Liver (tissue), 9 donors: Measurements from ENCODE around the gene ASB8. TPM values are rescaled to one million over a fixed set of nuclear protein-coding genes. Genes with fewer than 3 reads are reported as not detected.
"Not testable (repeated sequence)": the region's sequence is repeated elsewhere in the genome, so short reads cannot be mapped to it uniquely, and the experiment has no call there.

Experiments used
- DNase-seq: peaks from one replicate; pipeline ENCODE4 v3.0.0-alpha.2; 2017; ENCODE audit warnings: low spot score
- H3K27ac ChIP-seq, 2 donors: one replicate each; pipeline ENCODE4 v1.7.0; 2013; ENCODE audit warnings: inconsistent platforms in 2 of 2, low read length in 2 of 2, control low read depth in 1 of 2, low read depth in 1 of 2, mild to moderate bottlenecking in 1 of 2
- H3K27me3 ChIP-seq, 4 donors: one replicate each; pipeline versions ENCODE4 v1.6.1 to v1.7.0; 2013; ENCODE audit warnings: low read length in 3 of 4, inconsistent platforms in 1 of 4, mild to moderate bottlenecking in 1 of 4, moderate library complexity in 1 of 4; ENCODE audit not compliant: control insufficient read depth in 4 of 4, insufficient read depth in 4 of 4
- H3K36me3 ChIP-seq, 4 donors: one replicate each; pipeline versions ENCODE4 v1.6.1 to v1.7.0; 2013; ENCODE audit warnings: low read length in 3 of 4, mild to moderate bottlenecking in 3 of 4, low read depth in 1 of 4, moderate library complexity in 1 of 4; ENCODE audit not compliant: control insufficient read depth in 4 of 4, insufficient read depth in 3 of 4
- H3K4me1 ChIP-seq, 4 donors: one replicate each; pipeline versions ENCODE4 v1.6.1 to v1.7.0; 2013; ENCODE audit warnings: low read length in 3 of 4, mild to moderate bottlenecking in 3 of 4, moderate library complexity in 1 of 4; ENCODE audit not compliant: control insufficient read depth in 4 of 4, insufficient read depth in 4 of 4
- H3K4me3 ChIP-seq, 3 donors: one replicate each; pipeline versions ENCODE4 v1.6.1 to v1.7.0; 2013; ENCODE audit warnings: low read length in 3 of 3, control low read depth in 1 of 3, low read depth in 1 of 3, mild to moderate bottlenecking in 1 of 3
- H3K9ac ChIP-seq, 2 donors: one replicate each; pipeline ENCODE4 v1.7.0; 2013; ENCODE audit warnings: low read length in 2 of 2, mild to moderate bottlenecking in 2 of 2, moderate library complexity in 2 of 2, control low read depth in 1 of 2, low read depth in 1 of 2
- H3K9me3 ChIP-seq, 4 donors: one replicate each; pipeline versions ENCODE4 v1.6.1 to v1.7.0; 2013; ENCODE audit warnings: low read length in 3 of 4; ENCODE audit not compliant: control insufficient read depth in 4 of 4
- EGR1 ChIP-seq, 2 donors: IDR thresholded peaks; 2 replicates each; pipeline ENCODE4 v1.6.1; 2016 to 2018; ENCODE audit warnings: antibody characterized with exemption in 2 of 2, low read depth in 2 of 2
- FOXA1 ChIP-seq: IDR thresholded peaks from 2 replicates; pipeline ENCODE4 v1.6.1; 2016; ENCODE audit warnings: antibody characterized with exemption
- FOXA2 ChIP-seq: IDR thresholded peaks from 2 replicates; pipeline ENCODE4 v1.6.1; 2016; ENCODE audit warnings: antibody characterized with exemption
- GABPA ChIP-seq, 2 donors: IDR thresholded peaks in 1 of 2; conservative IDR thresholded peaks in 1 of 2; 2 replicates each; pipeline ENCODE4 v1.6.1; 2016; ENCODE audit warnings: antibody characterized with exemption in 2 of 2, mild to moderate bottlenecking in 1 of 2, moderate library complexity in 1 of 2
- HNF4A ChIP-seq, 2 donors: conservative IDR thresholded peaks; 2 replicates each; pipeline ENCODE4 v1.6.1; 2016; ENCODE audit warnings: antibody characterized with exemption in 2 of 2, mild to moderate bottlenecking in 2 of 2
- HNF4G ChIP-seq: IDR thresholded peaks from 2 replicates; pipeline ENCODE4 v1.6.1; 2016; ENCODE audit warnings: antibody characterized with exemption
- JUND ChIP-seq, 2 donors: IDR thresholded peaks; 2 replicates each; pipeline ENCODE4 v1.6.1; 2016; ENCODE audit warnings: antibody characterized with exemption in 2 of 2
- NR2F2 ChIP-seq: IDR thresholded peaks from 2 replicates; pipeline ENCODE4 v1.6.1; 2016; ENCODE audit warnings: antibody characterized with exemption
- RAD21 ChIP-seq, 2 donors: IDR thresholded peaks; 2 replicates each; pipeline ENCODE4 v1.6.1; 2016; ENCODE audit warnings: antibody characterized with exemption in 2 of 2, mild to moderate bottlenecking in 2 of 2
- RXRA ChIP-seq, 2 donors: IDR thresholded peaks; 2 replicates each; pipeline ENCODE4 v1.6.1; 2017 to 2018; ENCODE audit warnings: antibody characterized with exemption in 2 of 2, mild to moderate bottlenecking in 1 of 2
- SP1 ChIP-seq: IDR thresholded peaks from 2 replicates; pipeline ENCODE4 v1.6.1; 2018; ENCODE audit warnings: antibody characterized with exemption, mild to moderate bottlenecking
- TAF1 ChIP-seq: conservative IDR thresholded peaks from 2 replicates; pipeline ENCODE4 v1.6.1; 2016; ENCODE audit warnings: antibody characterized with exemption, mild to moderate bottlenecking
- YY1 ChIP-seq: IDR thresholded peaks from 2 replicates; pipeline ENCODE4 v1.6.1; 2016; ENCODE audit warnings: antibody characterized with exemption, mild to moderate bottlenecking
- WGBS: extraction: QIAGEN DNeasy Blood & Tissue Kit; methylation state at CpG from one replicate; pipeline ENCODE4 v1.1.7; 2013; 5-methylcytosine and 5-hydroxymethylcytosine counted together
- polyA plus RNA-seq, 2 donors: library from polyadenylated mRNA; stranded (reverse) in 1 of 2; unstranded in 1 of 2; fragments of 200-250 nt in 1 of 2; fragments of >200 nt in 1 of 2; fragmentation: Nextera tagmentation in 1 of 2; extraction: Ambion mirVana in 1 of 2; gene quantifications; one replicate each; pipeline versions ENCODE4 v1.2.1 to v1.2.3, GENCODE V29; 2013 to 2015
- total RNA-seq, 2 donors: library from RNA; depleted of rRNA; stranded (reverse); fragments of >200 nt; gene quantifications; one replicate each; pipeline ENCODE4 v1.2.3, GENCODE V29; 2014
- TF ChIP-seq, protein P1 (sequence below): IDR thresholded peaks from 2 replicates; pipeline ENCODE4 v1.6.1; 2016; ENCODE audit warnings: antibody characterized with exemption
- TF ChIP-seq, protein P2 (sequence below): IDR thresholded peaks from 2 replicates; pipeline ENCODE4 v1.6.1; 2016; ENCODE audit warnings: antibody characterized with exemption, mild to moderate bottlenecking
- TF ChIP-seq, protein P3 (sequence below): IDR thresholded peaks from 2 replicates; pipeline ENCODE4 v1.6.1; 2016; ENCODE audit warnings: antibody characterized with exemption
- TF ChIP-seq, protein P4 (sequence below): fragments of 150-350 bp; IDR thresholded peaks from 2 replicates; pipeline ENCODE4 v1.5.1; 2017; ENCODE audit warnings: improper control_type of control experiment, low read depth, low read length; ENCODE audit not compliant: missing input control
- TF ChIP-seq, protein P5 (sequence below): IDR thresholded peaks from 2 replicates; pipeline ENCODE4 v1.6.1; 2016; ENCODE audit warnings: antibody characterized with exemption
- donor health status: healthy.
- donor health status: healthy.
- donor health status: healthy.
- donor health status: healthy.
- donor health status: healthy.

The ASB8 gene
- total and polyA plus RNA-seq, 4 donors, result 17.0 to 23.5 (median 18.2) TPM

DNA sequence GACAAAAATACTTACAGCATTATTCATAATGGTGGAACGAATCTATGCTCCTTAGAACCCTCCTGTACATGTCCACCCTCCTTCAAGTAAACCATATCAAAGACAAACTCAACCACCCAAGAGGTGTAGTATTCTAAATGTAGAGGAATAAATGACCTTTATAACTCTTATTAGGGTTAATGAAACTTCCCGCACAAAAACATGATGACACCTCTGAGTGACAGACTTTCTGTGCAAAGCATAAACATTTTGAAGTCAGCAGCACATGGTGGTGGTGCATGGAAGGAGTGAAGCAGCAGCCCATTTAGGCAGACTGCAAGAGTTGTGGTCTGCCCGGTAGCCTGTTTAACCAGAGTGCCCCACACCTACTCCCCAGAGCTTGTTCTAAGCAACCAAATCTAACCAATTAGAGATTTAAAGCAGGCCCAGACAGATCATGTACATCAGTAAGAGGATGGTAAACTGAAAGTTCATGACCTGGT lies 615 bp upstream of the ASB8 start:
- Histone ChIP-seq H3K4me1 (peaks cover 0 to 9% (median 7%) of the 10 kb centered on the region in 4 donors), H3K4me3 (peak overlapping the region; percentile 16 to 97 (median 76)), H3K9ac (peak overlapping the region; percentile 17 to 50), H3K27me3 (no peaks in the 10 kb centered on the region), H3K9me3 (no peaks in the 10 kb centered on the region), H3K36me3 (peaks cover 1 to 4% (median 3%) of the 10 kb centered on the region in 4 donors), H3K27ac (peak overlapping the region; percentile 75 to 79)
- 72% methylated on average over 3 of the region's 3 CpGs for WGBS
- DNase-seq, result no peak
- TF ChIP-seq GABPA (IDR thresholded peaks at IDR 0.05 in 1 of 2, conservative IDR thresholded peaks at IDR 0.05 in 1 of 2) (no peak), TAF1 (peak; percentile 59), FOXA1 (no peak)

DNA sequence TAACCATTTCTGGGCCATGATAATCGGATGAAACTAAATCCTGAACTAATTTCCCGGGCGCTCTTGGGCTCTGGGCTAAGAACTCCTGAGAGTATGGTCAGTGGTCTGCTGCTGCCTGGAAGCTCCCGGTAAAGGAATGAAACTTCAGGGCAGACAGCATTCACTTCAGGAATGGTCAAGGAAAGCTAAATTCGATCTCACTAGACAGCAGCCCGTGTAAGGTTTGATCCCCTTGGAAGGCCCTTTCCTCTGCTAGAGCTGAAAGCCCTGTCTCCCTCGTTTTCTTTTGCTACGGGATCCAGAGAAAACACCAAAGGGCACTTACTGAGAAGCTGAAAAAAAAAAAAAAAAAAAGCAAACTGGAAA lies 680 bp downstream of the ASB8 start:
- WGBS, result 29% methylated on average over 8 of the region's 8 CpGs
- Histone ChIP-seq H3K27me3 (no peaks in the 10 kb centered on the region), H3K4me3 (peak overlapping the region; percentile 76 to 98 (median 97)), H3K36me3 (peaks cover 3 to 12% (median 10%) of the 10 kb centered on the region in 4 donors), H3K4me1 (peaks cover 0 to 9% (median 7%) of the 10 kb centered on the region in 4 donors), H3K9me3 (no peaks in the 10 kb centered on the region), H3K27ac (no peak overlapping the region), H3K9ac (peak overlapping the region; percentile 73 to 75)
- TF ChIP-seq TAF1 (no peak), SP1 (no peak), RXRA (IDR thresholded peaks at IDR 0.05) (no peak), GABPA (IDR thresholded peaks at IDR 0.05 in 1 of 2, conservative IDR thresholded peaks at IDR 0.05 in 1 of 2) (no peak), NR2F2 (no peak), EGR1 (IDR thresholded peaks at IDR 0.05; ENCODE audit: low read depth in 2 of 2) (no peak), YY1 (no peak), HNF4A (conservative IDR thresholded peaks at IDR 0.05) (no peak), FOXA2 (no peak), HNF4G (no peak), JUND (IDR thresholded peaks at IDR 0.05) (no peak), FOXA1 (no peak), RAD21 (IDR thresholded peaks at IDR 0.05) (no peak)
- TF ChIP-seq, protein P1, sequence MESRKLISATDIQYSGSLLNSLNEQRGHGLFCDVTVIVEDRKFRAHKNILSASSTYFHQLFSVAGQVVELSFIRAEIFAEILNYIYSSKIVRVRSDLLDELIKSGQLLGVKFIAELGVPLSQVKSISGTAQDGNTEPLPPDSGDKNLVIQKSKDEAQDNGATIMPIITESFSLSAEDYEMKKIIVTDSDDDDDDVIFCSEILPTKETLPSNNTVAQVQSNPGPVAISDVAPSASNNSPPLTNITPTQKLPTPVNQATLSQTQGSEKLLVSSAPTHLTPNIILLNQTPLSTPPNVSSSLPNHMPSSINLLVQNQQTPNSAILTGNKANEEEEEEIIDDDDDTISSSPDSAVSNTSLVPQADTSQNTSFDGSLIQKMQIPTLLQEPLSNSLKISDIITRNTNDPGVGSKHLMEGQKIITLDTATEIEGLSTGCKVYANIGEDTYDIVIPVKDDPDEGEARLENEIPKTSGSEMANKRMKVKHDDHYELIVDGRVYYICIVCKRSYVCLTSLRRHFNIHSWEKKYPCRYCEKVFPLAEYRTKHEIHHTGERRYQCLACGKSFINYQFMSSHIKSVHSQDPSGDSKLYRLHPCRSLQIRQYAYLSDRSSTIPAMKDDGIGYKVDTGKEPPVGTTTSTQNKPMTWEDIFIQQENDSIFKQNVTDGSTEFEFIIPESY, result no peak
- TF ChIP-seq, protein P2, sequence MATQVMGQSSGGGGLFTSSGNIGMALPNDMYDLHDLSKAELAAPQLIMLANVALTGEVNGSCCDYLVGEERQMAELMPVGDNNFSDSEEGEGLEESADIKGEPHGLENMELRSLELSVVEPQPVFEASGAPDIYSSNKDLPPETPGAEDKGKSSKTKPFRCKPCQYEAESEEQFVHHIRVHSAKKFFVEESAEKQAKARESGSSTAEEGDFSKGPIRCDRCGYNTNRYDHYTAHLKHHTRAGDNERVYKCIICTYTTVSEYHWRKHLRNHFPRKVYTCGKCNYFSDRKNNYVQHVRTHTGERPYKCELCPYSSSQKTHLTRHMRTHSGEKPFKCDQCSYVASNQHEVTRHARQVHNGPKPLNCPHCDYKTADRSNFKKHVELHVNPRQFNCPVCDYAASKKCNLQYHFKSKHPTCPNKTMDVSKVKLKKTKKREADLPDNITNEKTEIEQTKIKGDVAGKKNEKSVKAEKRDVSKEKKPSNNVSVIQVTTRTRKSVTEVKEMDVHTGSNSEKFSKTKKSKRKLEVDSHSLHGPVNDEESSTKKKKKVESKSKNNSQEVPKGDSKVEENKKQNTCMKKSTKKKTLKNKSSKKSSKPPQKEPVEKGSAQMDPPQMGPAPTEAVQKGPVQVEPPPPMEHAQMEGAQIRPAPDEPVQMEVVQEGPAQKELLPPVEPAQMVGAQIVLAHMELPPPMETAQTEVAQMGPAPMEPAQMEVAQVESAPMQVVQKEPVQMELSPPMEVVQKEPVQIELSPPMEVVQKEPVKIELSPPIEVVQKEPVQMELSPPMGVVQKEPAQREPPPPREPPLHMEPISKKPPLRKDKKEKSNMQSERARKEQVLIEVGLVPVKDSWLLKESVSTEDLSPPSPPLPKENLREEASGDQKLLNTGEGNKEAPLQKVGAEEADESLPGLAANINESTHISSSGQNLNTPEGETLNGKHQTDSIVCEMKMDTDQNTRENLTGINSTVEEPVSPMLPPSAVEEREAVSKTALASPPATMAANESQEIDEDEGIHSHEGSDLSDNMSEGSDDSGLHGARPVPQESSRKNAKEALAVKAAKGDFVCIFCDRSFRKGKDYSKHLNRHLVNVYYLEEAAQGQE, result no peak
- TF ChIP-seq, protein P3, sequence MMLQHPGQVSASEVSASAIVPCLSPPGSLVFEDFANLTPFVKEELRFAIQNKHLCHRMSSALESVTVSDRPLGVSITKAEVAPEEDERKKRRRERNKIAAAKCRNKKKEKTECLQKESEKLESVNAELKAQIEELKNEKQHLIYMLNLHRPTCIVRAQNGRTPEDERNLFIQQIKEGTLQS, result no peak
- TF ChIP-seq, protein P4, sequence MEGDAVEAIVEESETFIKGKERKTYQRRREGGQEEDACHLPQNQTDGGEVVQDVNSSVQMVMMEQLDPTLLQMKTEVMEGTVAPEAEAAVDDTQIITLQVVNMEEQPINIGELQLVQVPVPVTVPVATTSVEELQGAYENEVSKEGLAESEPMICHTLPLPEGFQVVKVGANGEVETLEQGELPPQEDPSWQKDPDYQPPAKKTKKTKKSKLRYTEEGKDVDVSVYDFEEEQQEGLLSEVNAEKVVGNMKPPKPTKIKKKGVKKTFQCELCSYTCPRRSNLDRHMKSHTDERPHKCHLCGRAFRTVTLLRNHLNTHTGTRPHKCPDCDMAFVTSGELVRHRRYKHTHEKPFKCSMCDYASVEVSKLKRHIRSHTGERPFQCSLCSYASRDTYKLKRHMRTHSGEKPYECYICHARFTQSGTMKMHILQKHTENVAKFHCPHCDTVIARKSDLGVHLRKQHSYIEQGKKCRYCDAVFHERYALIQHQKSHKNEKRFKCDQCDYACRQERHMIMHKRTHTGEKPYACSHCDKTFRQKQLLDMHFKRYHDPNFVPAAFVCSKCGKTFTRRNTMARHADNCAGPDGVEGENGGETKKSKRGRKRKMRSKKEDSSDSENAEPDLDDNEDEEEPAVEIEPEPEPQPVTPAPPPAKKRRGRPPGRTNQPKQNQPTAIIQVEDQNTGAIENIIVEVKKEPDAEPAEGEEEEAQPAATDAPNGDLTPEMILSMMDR, result no peak
- TF ChIP-seq, protein P5, sequence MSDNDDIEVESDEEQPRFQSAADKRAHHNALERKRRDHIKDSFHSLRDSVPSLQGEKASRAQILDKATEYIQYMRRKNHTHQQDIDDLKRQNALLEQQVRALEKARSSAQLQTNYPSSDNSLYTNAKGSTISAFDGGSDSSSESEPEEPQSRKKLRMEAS, result no peak
- no peak for DNase-seq

DNA sequence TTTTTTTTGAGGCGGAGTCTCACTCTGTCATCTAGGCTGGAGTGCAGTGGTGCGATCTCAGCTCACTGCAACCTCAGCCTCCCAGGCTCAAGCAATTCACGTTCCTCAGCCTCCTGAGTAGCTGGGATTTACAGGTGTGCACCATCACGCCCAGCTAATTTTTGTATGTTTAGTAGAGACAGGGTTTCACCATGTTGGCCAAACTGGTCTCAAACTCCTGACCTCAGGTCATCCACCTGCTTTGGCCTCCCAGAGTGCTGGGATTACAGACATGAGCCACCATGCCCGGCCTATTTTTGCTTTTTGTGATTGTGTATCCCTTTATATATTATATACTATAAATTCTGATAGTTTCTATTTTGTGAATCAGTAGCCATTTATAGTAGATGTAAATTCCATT lies 1.5 kb downstream of the ASB8 start:
- DNase-seq, H3K27me3 ChIP-seq, H3K4me1 ChIP-seq, H3K9me3 ChIP-seq, H3K27ac ChIP-seq, H3K9ac ChIP-seq, H3K4me3 ChIP-seq: not testable (repeated sequence)
- H3K36me3 ChIP-seq, result peaks cover 5 to 21% (median 18%) of the 10 kb centered on the region in 4 donors
- 97% methylated on average over 5 of the region's 5 CpGs for WGBS
